Prostate gland (tissue), 1 donor: Measurements from ENCODE around the gene MT1F.

Experiments
- POLR2A ChIP-seq: fragments of 450-650 bp; IDR thresholded peaks from one replicate; pipeline ENCODE4 v1.6.1; 2016; ENCODE audit warnings: antibody characterized with exemption, mild to moderate bottlenecking
- POLR2AphosphoS5 ChIP-seq: sonication (generic); formaldehyde crosslinking; IDR thresholded peaks from one replicate; pipeline ENCODE4 v1.6.1; 2017; ENCODE audit warnings: antibody characterized with exemption

DNA sequence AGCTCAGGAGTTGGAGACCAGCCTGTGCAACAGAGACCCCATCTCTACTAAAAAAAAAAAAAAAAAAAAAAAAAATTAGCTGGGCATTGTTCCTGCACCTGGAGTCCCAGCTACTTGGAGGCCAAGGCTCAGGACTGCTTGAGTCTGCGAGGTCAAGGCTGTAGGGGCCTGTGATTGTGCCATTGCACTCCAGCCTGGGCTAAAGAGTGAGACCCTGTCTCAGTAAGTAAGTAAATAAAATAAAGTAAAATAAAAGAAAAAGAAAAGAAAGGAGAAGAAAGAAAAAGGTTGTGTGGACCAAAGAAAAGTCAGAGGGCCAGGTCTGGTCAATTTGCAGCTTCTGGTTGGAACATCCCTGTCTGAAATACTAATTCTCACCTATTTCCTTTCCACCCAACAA, 42.9 kb downstream of the MT1F start:
- no peak for TF ChIP-seq POLR2AphosphoS5
- no peak for TF ChIP-seq POLR2A
